HG03139 (cell line): ENCODE measurements around the gene NAV3.

ENCODE experiments used
- ATAC-seq: cut with Tn5 transposase; IDR thresholded peaks from one replicate; pipeline ENCODE4 v1.9.1; 2021; ENCODE audit not compliant: unreplicated experiment

The NAV3 gene, protein sequence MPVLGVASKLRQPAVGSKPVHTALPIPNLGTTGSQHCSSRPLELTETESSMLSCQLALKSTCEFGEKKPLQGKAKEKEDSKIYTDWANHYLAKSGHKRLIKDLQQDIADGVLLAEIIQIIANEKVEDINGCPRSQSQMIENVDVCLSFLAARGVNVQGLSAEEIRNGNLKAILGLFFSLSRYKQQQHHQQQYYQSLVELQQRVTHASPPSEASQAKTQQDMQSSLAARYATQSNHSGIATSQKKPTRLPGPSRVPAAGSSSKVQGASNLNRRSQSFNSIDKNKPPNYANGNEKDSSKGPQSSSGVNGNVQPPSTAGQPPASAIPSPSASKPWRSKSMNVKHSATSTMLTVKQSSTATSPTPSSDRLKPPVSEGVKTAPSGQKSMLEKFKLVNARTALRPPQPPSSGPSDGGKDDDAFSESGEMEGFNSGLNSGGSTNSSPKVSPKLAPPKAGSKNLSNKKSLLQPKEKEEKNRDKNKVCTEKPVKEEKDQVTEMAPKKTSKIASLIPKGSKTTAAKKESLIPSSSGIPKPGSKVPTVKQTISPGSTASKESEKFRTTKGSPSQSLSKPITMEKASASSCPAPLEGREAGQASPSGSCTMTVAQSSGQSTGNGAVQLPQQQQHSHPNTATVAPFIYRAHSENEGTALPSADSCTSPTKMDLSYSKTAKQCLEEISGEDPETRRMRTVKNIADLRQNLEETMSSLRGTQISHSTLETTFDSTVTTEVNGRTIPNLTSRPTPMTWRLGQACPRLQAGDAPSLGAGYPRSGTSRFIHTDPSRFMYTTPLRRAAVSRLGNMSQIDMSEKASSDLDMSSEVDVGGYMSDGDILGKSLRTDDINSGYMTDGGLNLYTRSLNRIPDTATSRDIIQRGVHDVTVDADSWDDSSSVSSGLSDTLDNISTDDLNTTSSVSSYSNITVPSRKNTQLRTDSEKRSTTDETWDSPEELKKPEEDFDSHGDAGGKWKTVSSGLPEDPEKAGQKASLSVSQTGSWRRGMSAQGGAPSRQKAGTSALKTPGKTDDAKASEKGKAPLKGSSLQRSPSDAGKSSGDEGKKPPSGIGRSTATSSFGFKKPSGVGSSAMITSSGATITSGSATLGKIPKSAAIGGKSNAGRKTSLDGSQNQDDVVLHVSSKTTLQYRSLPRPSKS (N-terminal part only)

DNA sequence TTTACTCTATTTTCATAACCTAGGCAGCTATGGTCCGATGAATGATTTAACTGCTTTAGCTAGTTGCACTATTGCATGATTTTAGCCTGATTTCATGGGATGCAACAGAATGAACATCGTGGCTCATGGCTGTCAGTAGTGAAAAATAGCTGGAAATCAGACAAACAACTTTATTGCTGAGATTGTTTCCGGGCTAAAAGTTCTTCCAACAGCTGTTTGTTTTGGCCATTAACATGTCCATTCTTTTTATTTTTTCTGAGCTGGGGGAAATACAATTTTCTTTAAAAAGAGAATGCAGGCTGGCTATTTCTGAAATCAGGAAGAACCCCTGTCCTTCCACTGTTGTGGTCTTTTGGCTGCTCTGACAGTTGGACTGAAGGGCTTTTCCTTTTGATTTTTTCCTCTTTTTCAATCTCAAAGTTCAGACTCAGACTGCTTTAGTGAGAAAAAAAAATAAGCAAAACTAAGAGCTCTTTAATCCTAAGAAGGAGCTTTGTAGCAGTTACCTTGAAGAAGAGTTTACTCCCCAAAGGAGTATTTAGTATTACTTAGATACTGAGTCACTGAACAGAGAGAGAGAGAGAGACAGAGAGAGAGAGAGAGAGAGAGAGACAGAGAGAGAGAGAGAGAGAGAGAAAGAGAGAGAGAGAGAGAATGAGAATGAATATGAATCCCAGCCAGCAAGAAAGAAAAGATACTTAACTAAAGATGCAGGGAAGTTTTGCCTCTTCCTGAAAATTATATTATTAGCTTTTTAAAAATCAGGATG is at the start of gene NAV3:
Gene NAV3, plus strand, starts transcription at position 312 of the 769 bp plus-strand sequence. CDS start 568 bp downstream, outside the sequence.
- no peak for ATAC-seq

DNA sequence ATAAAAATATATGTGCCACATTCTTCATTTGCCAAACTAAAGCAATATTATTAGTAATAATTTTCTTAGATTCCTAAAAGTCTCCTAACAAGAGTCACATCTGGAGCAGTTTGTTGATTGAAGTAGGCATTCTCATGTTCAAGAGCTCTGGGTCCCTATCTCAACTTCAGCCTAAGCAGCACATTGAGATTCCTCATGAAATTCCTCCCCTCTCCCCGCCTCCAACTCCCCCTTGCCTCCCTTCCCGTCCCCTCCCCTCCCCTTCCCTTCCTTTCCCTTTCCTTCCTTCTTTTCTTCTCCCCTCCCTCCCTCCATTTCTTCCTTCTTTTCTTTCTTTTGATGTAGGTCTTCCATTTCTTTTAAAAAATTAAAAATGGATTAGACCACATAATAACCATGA is 48.7 kb upstream of the NAV3 start:
- ATAC-seq = no peak

DNA sequence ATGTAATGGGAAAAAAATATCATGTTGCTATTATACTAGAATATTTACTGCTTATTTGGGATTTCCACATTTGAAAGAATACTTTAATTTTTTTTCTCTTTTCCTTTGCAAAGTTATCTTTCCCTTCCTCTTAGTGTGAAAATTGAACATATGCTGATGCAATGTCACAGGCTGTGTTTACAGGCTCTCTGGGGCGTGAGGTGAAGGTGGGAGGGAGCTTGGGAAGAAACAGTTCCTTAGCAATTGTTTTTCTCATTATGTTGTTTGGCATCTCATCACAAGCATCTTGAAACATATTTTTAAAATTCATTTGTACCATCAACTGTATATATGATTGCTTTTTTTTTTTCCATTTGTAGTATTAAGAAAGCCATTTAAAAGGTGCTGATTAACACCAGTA is 47.9 kb upstream of the NAV3 start:
- ATAC-seq = no peak

DNA sequence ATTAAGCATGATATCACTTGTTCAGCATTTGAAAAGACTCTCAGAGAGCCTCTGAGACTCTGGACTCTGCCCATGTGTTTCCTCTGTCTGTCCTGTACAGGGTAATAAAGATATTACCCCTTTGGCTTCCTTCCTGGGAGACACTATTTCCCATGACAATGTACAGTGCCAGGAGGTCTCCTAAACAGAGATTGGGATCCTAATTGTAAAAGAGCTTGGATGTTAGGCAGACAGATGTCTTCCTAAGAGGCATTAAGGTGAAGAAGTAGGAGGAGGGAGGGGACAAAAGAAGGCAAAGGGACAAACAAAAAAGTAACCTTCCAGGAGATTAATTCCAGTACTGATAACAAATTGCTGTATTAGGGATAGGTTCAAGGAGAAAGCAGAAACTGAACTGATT is 45.5 kb upstream of the NAV3 start:
- no peak for ATAC-seq

DNA sequence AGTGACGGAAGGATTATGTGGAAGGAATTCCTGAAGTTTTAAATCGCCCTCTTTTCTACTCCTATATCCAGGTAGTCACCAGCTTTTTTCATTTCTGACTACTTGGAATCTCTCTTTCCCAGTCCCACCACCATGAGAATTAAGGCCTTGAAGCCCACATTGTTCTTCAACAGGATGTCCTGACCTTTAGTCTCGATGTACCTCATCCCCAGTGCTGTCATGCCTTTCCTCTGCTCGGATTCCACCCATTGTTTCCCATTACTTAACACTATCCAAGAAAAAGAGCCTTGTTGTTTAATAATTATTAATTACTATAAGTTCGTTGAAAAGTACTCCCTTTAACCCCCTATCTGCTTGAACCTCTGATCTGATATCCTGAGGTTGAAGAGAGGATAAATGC is 44.0 kb upstream of the NAV3 start:
- no peak for ATAC-seq

DNA sequence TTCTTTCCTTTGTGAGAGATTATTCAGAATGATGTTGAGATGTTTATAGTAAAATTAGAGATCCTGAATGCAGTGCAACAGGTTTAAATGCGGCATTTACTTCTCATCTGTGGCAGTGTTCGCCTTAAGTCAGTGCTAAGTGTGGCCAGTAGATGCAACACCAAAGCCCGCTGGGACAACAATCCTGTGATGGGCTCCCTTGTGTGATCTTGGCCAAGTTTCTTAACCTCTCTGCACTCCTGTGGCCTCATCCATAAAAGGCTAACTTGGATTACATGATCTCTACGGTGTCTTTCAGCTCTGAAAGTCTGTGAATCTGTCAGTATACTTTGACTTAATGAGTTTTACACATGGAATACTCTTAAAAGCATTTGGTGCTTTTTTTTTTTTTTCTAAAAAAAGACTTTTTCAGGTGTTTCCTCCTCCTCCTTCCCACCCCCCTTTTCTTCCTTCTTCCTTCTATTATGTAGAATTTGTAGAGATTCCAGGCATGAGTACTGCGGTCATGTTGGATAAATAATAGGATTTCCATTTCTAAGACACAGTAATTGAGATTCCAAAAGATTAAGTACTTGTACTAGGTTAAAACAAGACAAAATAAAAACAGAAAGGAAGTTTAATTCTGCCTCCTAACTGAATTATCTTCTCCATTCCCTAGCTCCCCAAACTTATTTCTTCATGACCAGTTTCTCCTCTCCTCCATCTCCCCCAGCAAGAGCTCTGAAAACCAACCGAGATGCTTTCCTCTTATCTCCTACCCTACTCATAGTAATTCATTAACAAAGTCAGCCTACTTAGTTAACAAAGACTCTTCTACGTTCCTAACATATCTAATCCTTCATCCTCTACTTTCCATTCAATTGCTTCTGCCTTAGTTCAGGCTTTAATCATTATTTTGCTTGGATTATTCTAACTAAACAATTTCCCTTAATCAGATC is 42.2 kb upstream of the NAV3 start:
- ATAC-seq = no peak

DNA sequence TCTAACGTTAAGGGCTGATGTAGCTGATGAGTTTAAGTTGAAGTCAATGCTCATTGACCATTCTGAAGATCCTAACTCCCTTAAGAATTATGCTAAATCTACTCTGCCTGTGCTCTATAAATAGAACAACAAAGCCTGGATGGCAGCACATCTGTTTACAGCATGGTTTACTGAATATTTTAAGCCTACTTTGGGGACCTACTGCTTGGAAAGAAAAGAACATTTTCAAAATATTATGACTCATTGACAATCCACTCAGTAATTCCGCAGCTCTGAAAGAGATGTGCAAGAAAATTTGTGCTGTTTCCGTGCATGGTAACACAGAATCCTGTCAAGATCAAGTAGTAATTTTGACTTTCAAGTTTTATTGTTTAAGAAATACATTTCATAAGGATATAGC is 35.0 kb upstream of the NAV3 start:
- ATAC-seq = no peak

DNA sequence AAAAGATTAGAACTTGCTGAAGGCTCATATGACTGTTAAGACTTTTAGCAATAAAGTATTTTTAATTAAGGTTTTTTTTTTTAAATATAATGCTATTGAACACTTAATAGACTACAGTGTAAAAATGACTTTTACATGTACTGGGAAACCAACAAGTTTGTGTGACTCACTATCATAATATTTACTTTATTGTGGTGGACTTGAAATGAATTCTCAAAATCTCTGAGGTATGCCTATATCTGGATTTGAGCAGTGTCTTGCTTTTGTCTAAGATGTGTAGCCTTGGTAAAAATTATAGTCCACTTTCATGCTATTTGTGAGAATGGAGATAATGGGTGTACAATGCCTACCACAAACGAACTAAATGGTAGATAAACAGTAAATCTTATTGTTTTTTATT is 33.9 kb upstream of the NAV3 start:
- ATAC-seq = no peak

DNA sequence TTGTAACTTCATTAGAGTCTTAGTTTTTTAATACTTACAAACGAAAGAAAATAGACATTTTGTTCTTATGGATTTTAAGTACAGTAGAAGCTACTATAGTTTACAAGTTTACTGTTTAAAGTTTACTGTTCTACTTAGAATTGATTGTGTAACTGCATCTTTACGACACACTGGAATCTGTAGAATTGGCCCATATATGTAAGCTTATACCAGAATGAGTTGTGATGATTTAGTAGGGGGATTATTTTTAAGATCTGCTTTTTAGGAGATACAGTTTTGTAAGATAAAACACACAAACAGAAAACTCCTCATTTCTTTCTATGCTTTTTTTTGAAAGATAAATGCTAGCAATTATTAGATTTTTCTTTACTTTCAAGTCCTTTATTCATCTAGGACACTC is 30.2 kb upstream of the NAV3 start:
- ATAC-seq = no peak

DNA sequence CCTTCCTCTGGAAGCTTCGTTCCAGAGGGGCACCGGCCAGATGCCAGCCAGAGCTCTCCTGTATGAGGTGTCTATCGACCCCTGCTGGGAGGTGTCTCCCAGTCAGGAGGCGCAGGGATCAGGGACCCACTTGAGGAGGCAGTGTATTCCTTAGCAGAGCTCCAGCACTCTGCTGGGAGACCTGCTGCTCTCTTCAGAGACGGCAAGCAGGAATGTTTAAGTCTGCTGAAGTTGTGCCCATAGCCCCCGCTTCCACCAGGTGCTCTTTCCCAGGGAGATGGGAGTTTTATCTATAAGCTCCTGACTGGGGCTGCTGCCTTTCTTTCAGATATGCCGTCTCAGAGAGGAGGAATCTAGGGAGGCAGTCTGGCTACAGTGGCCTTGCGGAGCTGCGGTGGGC is 22.2 kb upstream of the NAV3 start:
- no peak for ATAC-seq

DNA sequence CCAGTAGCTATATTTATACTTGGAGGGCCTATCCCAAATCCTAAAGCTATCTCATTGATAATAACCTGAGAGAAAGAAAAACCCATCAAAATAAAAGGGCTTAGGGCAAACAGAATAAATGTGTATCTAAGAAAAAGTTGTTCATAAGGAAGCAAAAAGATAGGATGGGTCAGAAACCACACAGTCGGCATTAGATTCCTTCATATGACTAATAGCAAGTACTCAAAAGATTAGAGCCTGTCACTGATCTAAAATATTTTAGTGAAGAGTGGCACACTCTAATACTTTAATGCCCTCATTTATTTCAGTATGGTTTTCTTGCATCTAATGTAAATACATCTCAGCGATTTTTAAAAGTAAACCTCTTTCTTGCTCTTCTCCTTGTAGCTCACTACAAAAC is 17.1 kb upstream of the NAV3 start:
- no peak for ATAC-seq

DNA sequence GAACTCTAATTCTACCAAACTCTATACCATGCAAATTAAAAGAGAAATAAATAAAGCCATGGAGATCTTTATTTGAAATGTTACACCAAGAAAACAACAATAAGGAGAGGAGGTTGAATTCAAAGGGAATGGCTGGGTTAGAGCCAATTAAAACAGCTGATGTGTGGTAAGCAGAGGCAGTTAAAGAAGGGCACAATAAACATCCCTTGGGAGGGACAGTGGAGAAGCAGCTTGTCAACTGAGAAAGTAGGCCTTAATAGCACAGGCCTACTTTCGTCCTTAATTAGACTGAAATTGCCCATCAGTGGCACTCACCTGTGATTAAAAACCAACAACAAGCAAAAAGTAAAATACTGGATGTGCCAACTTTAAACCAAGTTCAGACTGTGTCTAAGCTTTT is 16.3 kb upstream of the NAV3 start:
- ATAC-seq = no peak

DNA sequence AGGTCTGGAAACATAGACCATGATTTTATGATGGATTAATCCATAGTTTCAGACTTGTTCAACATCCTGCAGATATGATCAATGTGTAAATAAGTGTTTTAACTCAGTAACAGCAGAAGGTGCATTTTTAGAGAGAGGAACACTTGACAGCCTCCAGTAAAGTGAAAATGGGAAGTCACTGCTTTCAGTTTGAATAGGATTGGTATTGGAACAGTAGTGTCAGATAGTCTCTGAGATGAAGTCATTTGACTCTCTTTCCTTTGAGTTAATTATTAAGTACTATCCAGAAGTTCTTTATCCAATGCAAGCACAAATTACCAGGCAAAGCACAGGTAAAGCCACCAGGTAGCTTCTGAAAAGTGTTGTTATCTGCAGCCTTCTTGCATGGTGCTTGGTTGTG is 14.5 kb upstream of the NAV3 start:
- peak; percentile 95 for ATAC-seq

DNA sequence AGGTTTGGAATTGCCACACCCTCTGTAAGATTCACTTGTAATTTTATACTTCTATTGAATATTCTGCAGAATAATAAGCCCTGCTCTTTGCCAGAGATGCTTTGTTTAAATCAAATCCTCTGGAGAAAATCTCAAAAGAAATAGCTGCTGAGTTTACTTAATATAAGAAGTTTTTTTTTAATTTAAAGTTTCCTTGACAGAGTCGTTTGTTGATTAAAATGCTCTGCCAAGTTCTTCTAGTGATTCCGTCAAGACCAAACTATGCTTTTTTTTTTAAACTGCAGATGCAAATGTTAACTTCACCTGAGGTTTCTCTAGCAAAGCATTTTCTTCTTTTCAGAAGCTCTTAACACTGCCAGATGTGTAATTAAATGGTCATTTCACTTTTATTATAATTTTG is 13.4 kb upstream of the NAV3 start:
- no peak for ATAC-seq

DNA sequence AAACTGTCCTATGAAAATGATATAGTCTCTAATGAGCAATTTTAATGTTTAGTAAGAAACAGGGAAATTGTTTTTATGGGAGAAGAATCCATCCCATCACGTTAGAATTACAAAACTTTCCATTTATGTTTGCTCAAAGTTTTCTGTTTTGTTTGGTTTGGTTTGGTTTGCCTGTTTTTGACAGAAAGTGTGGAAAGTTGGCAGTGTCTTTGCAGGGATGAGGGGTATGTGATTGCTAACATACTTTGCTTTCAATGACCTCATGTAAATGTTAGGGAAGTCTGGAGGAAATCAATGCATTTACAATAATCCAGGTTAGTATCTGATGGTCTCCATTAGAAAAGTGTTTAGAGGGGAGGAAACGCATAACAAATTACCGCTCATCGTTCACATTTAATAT is 12.3 kb upstream of the NAV3 start:
- no peak for ATAC-seq

DNA sequence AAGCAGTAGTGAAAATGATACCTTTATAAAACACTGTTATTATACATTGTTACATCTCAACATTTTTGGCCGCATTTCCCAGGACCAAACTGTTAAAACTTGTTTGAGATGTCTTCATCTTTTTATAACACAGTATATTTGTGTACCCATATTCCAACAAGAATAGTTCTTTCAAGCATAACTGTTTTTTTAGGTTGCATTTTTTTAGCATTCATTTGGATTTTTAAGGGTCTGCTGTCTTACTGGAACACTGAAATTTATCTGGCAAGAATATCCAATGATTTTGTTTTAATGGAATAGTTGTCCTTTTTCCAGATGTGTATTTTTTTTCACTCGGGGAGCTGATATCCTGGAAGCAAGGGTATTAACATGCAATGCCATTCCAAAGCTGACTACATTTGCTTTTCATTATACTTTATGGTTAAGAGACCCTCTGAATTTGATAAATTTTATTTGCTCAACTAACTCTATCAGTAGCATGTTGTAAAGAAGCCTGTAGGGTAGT is 8.9 kb upstream of the NAV3 start:
- no peak for ATAC-seq

DNA sequence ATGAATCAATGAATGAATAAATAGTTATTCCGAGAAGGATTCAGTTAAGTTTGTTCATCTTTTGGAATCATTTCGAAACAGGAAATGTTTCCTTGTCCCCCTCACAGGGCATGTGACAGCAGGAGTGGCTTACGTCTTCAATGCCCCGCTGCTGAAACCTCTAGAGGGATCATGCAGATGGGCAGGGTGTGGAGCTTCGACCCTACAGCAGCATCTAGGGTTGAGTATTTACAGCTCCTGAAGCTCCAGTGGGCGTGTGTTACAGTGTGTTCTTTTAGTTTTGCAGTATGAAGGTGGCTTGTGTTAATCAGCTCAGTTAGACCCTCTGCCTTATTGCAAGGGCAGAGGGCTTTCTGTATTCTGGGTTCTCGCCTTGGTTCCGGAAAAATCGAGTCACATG is 2.6 kb downstream of the NAV3 start:
- no peak for ATAC-seq

DNA sequence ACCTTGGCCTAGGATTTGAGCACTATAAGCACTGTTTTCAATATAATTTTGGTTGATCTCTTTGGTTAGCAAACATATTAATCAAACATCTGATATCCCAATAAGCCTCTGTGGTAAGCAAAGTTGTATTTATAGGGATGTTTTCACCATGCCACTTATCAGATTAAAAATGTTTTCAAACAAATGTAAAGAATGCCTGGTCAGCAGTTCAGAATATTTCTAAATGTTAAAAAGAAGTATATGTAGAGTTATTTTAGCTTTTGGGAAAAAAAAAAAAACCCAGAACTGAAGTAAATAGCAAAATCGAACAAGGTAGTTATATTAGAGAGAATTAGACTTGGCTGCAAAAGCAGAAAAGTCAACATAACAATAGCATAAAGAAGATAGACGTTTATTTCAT is 3.9 kb downstream of the NAV3 start:
- no peak for ATAC-seq

DNA sequence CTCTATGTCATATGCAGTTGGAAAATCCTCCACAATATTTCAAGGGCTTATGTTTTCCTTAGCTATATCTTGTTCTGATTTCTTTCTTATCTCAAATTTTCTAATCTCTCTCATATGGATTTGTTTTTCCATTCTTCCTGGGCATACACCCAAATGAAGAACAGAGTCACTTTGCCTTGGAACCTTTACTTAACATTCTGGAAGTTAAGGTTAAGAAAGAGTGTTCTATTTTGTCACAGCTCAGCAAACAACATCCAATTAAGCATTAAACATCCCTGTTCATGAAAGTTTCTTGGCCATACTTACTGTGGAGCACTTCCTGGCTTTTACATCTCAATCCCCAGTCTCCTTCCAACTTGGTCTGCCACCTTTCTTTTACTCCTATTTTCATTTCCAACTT is 5.3 kb downstream of the NAV3 start:
- no peak for ATAC-seq

DNA sequence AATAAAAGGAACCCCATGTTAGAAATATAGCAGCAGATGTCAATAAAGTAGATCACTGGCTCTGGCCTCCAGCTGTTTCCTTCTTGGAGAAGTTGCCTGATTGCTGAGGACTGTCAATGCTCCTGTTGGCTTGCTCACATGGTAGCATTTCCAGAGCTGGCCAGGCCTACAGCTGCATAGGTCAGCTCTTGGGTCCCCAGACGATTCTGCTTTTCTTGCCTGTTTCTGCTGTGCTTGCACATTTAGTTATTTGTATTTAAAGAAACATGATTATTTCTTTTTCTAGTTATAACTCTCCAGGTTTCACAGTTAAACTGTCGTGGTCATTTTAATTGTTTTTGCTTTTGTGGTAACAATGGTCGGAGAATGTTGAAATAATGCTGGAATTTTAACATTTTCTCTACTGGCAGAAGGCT is 7.2 kb downstream of the NAV3 start:
- ATAC-seq = no peak
